WI38 (cell line): Measurements from ENCODE around the gene RASAL2.

Source experiments
- H3K4me3 ChIP-seq: 2 replicates; pipeline ENCODE4 v1.5.1; 2011; ENCODE audit warnings: low read depth, mild to moderate bottlenecking, control low read depth, low read length
- CTCF ChIP-seq: IDR thresholded peaks from 2 replicates; pipeline ENCODE4 v1.5.1; 2012; ENCODE audit warnings: low read depth, mild to moderate bottlenecking, control low read depth, low read length

RASAL2 gene

GRCh38 chr1:178126741-178127185 lies 32.9 kb downstream of the RASAL2 start:
- TF ChIP-seq CTCF: no peak
- no peak overlapping the region for H3K4me3 ChIP-seq

GRCh38 chr1:178127482-178128191 lies 33.7 kb downstream of the RASAL2 start:
- no peak overlapping the region for H3K4me3 ChIP-seq
- TF ChIP-seq CTCF: no peak

- H3K4me3 ChIP-seq: no peak overlapping the region
- TF ChIP-seq CTCF: no peak
Measured at GRCh38 chr1:178133239-178133989, 39.5 kb downstream of the RASAL2 start.

GRCh38 chr1:178134061-178134460 lies 40.2 kb downstream of the RASAL2 start:
- no peak overlapping the region for H3K4me3 ChIP-seq

GRCh38 chr1:178137238-178137637 lies 43.3 kb downstream of the RASAL2 start:
- no peak for TF ChIP-seq CTCF
- H3K4me3 ChIP-seq: no peak overlapping the region; the same call in 1 of the 2 replicates

More at GRCh38 chr1:178134061-178134460, 40.2 kb downstream of the RASAL2 start:
- TF ChIP-seq CTCF: no peak

GRCh38 chr1:178142806-178143205 lies 48.9 kb downstream of the RASAL2 start:
- TF ChIP-seq CTCF: no peak
- H3K4me3 ChIP-seq: no peak overlapping the region
